ENCODE measurements around the gene CYP3A7.

GRCh38 chr7:99709260-99709659, 25.7 kb downstream of the CYP3A7 start:
- TF ChIP-seq CTCF (conservative IDR thresholded peaks at IDR 0.05 in 1 of 2, IDR thresholded peaks at IDR 0.05 in 1 of 2; ENCODE audit: low read depth in 1 of 2, low read length in 2 of 2) = no peak
- no peak for TF ChIP-seq EZH2 (IDR thresholded peaks at IDR 0.05; ENCODE audit: low read length, missing control alignments)

All from fibroblast of lung (primary cell).